HepG2 (cell line): Measurements from ENCODE around the gene SOBP. TPM values are rescaled to one million over a fixed set of nuclear protein-coding genes. Genes with fewer than 3 reads are reported as not detected.

Source experiments
- ATAC-seq: fragments of 200-7000 bp; cut with Tn5 transposase; 3 replicates; pipeline ENCODE4 v1.9.1; 2020; ENCODE audit warnings: mild to moderate bottlenecking, moderate library complexity
- BruUV-seq: library from RNA; stranded (reverse); fragments of 400-500 nt; replicated peaks from 2 replicates; lab custom pipeline; 2021; lab: Mats Ljungman, UMichigan
- CTCF ChIA-PET: fragments of 300-600 bp; formaldehyde crosslinking; extraction: SDS; loops from one replicate; lab custom pipeline; 2021; ENCODE audit warnings: low total read pairs, inconsistent platforms, low intra/inter-chr PET ratio; lab: Yijun Ruan, JAX
- POLR2A ChIA-PET: fragments of 350-600 bp; sonication (Branson Sonifier 250); formaldehyde crosslinking; loops from one replicate; lab custom pipeline; 2020; ENCODE audit warnings: antibody characterized with exemption, inconsistent platforms; lab: Yijun Ruan, JAX
- DNase-seq: peaks from one replicate; pipeline ENCODE4 v3.0.0-alpha.2; 2015; ENCODE audit warnings: low spot score
- FAIRE-seq: peaks from 3 replicates; lab custom pipeline; 2011; peaks lifted over from hg19 to GRCh38; lab: Jason Lieb, UNC
- H2AFZ ChIP-seq: one replicate; pipeline ENCODE4 v1.6.1; 2011; ENCODE audit warnings: low read length, inconsistent platforms
- H3K27ac ChIP-seq: fragments of 300-600 bp; 3 replicates; pipeline ENCODE4 v1.8.0; 2011; ENCODE audit warnings: mixed run types, mild to moderate bottlenecking, mixed read lengths, low read length, inconsistent platforms; ENCODE audit not compliant: insufficient read depth; ENCODE audit errors: extremely low read length
- H3K27me3 ChIP-seq, 2 experiments: fragments of 200-600 bp in 1 of 2; 2 replicates in 1 of 2; 3 replicates in 1 of 2; pipeline versions ENCODE4 v1.6.0 to v1.8.0; 2011; ENCODE audit warnings: low read length in 2 of 2, mild to moderate bottlenecking in 2 of 2, moderate library complexity in 2 of 2, inconsistent platforms in 1 of 2; ENCODE audit not compliant: insufficient read depth in 2 of 2, control insufficient read depth in 1 of 2
- H3K36me3 ChIP-seq, 2 experiments: fragments of 200-600 bp in 1 of 2; replicated peaks in 1 of 2; 2 replicates in 1 of 2; 3 replicates in 1 of 2; pipeline versions ENCODE4 v1.5.1 to v1.8.0; 2011; ENCODE audit warnings: low read length in 2 of 2, inconsistent platforms in 1 of 2; ENCODE audit not compliant: insufficient read depth in 2 of 2, control insufficient read depth in 1 of 2
- H3K4me1 ChIP-seq: 2 replicates; pipeline ENCODE4 v1.5.1; 2012; ENCODE audit warnings: low read length, inconsistent platforms; ENCODE audit not compliant: insufficient read depth
- H3K4me2 ChIP-seq: 2 replicates; pipeline ENCODE4 v1.6.0; 2011; ENCODE audit warnings: low read depth, low read length, inconsistent platforms
- H3K4me3 ChIP-seq, 3 experiments: fragments of 200-600 bp in 1 of 3; sonication (generic), shearing (Covaris generic) in 1 of 3; replicated peaks in 1 of 3; 2 replicates each; pipeline ENCODE4 v1.5.1; 2011 to 2016; ENCODE audit warnings: low read length in 3 of 3, inconsistent platforms in 2 of 3, low read depth in 2 of 3, mild to moderate bottlenecking in 2 of 3, control low read depth in 1 of 3, mixed read lengths in 1 of 3; ENCODE audit not compliant: insufficient read depth in 1 of 3
- H3K79me2 ChIP-seq: one replicate; pipeline ENCODE4 v1.6.1; 2011; ENCODE audit warnings: low read length, inconsistent platforms; ENCODE audit not compliant: insufficient read depth
- H3K9ac ChIP-seq: 2 replicates; pipeline ENCODE4 v1.6.0; 2011; ENCODE audit warnings: mild to moderate bottlenecking, low read depth, low read length, inconsistent platforms; ENCODE audit not compliant: insufficient read depth
- H3K9me3 ChIP-seq: 2 replicates; pipeline ENCODE4 v1.5.1; 2012; ENCODE audit warnings: mild to moderate bottlenecking, low read length
- H4K20me1 ChIP-seq: 2 replicates; pipeline ENCODE4 v1.6.0; 2011; ENCODE audit warnings: inconsistent platforms, mild to moderate bottlenecking, low read length, moderate library complexity; ENCODE audit not compliant: insufficient read depth
- BATF2 ChIP-seq: sonication (generic); formaldehyde crosslinking; IDR thresholded peaks from 2 replicates; pipeline ENCODE4 v1.8.0; 2022; ENCODE audit warnings: mild to moderate bottlenecking, missing genetic modification reagents, moderate library complexity
- DR1 ChIP-seq: sonication (generic); formaldehyde crosslinking; IDR thresholded peaks from 2 replicates; pipeline ENCODE4 v1.8.0; 2021; ENCODE audit warnings: mild to moderate bottlenecking, missing genetic modification reagents, inconsistent platforms
- LCORL ChIP-seq, 2 experiments: fragments of 450-650 bp in 1 of 2; sonication (generic) in 1 of 2; formaldehyde crosslinking in 1 of 2; IDR thresholded peaks; 2 replicates each; pipeline versions ENCODE4 v1.5.0 to v1.6.1; 2017 to 2020; ENCODE audit warnings: antibody characterized with exemption in 1 of 2, missing genetic modification reagents in 1 of 2
- NKX3-1 ChIP-seq: sonication (generic); formaldehyde crosslinking; IDR thresholded peaks from 2 replicates; pipeline ENCODE4 v1.5.0; 2020; ENCODE audit warnings: missing genetic modification reagents
- RARG ChIP-seq: sonication (generic); formaldehyde crosslinking; IDR thresholded peaks from 2 replicates; pipeline ENCODE4 v1.4.0; 2020; ENCODE audit warnings: low read depth, mild to moderate bottlenecking, missing genetic modification reagents
- SIX1 ChIP-seq: sonication (generic); formaldehyde crosslinking; IDR thresholded peaks from 2 replicates; pipeline ENCODE4 v1.4.0; 2020; ENCODE audit warnings: missing genetic modification reagents, borderline replicate concordance
- TBP ChIP-seq: sonication (generic); formaldehyde crosslinking; IDR thresholded peaks from 2 replicates; pipeline ENCODE4 v1.5.0; 2020; ENCODE audit warnings: missing genetic modification reagents
- ZBTB14 ChIP-seq: sonication (generic); formaldehyde crosslinking; IDR thresholded peaks from 2 replicates; pipeline ENCODE4 v1.4.0; 2020; ENCODE audit warnings: missing genetic modification reagents
- ZNF12 ChIP-seq: sonication (generic); formaldehyde crosslinking; IDR thresholded peaks from 2 replicates; pipeline ENCODE4 v1.5.0; 2020; ENCODE audit warnings: missing genetic modification reagents
- ZNF790 ChIP-seq: sonication (generic); formaldehyde crosslinking; IDR thresholded peaks from 2 replicates; pipeline ENCODE4 v1.8.0; 2022; ENCODE audit warnings: missing genetic modification reagents, mild to moderate bottlenecking, borderline replicate concordance
- ZNF816 ChIP-seq: sonication (generic); formaldehyde crosslinking; IDR thresholded peaks from 2 replicates; pipeline ENCODE4 v1.8.0; 2022; ENCODE audit warnings: missing genetic modification reagents, mild to moderate bottlenecking, borderline replicate concordance
- WGBS: methylation state at CpG from one replicate; pipeline ENCODE4 v1.1.6; 2017; ENCODE audit warnings: low lambda C conversion rate; 5-methylcytosine and 5-hydroxymethylcytosine counted together
- in situ Hi-C: cut with HindIII; loops from 2 replicates; pipeline ENCODE4 v1.10.0; 2017; ENCODE audit warnings: low pct_unique_long_range_greater_than_20kb; ENCODE audit not compliant: extremely low pct_ligation_motif_present
- intact Hi-C: fragments of 100-400 bp; cut with micrococcal nuclease; formaldehyde crosslinking; loops from one replicate; pipeline ENCODE4 v1.10.0; 2022; ENCODE audit not compliant: unreplicated experiment
- polyA plus RNA-seq, 8 experiments: library from polyadenylated mRNA; depleted of rRNA in 3 of 8; stranded (reverse) in 7 of 8; unstranded in 1 of 8; fragments of >200 nt; fragmentation: Illumina TruSeq in 4 of 8; extraction: Trizol in 4 of 8; gene quantifications; 2 replicates each; pipeline versions ENCODE4 v1.2.1 to v1.2.3, GENCODE V29; 2011 to 2016; ENCODE audit warnings: low read depth in 4 of 8, missing spikeins in 1 of 8, mixed read lengths in 1 of 8; ENCODE audit not compliant: insufficient read depth in 1 of 8
- total RNA-seq, 5 experiments: library from RNA; depleted of rRNA; stranded (reverse); fragments of >200 nt; fragmentation: Illumina TruSeq; extraction: Trizol; gene quantifications; 2 replicates each; pipeline ENCODE4 v1.2.3, GENCODE V29; 2016; ENCODE audit warnings: low read depth in 1 of 5
- TF ChIP-seq, protein P1 (sequence below): IDR thresholded peaks from 2 replicates; pipeline ENCODE4 v1.6.1; 2016; ENCODE audit warnings: low read depth, missing genetic modification reagents, missing compliant biosample characterization
- TF ChIP-seq, protein P2 (sequence below): sonication (generic); formaldehyde crosslinking; IDR thresholded peaks from 2 replicates; pipeline ENCODE4 v1.5.0; 2020; ENCODE audit warnings: mild to moderate bottlenecking, missing genetic modification reagents

The SOBP gene
- total and polyA plus RNA-seq, 2 of the 13 experiments (the other 11 are each of a cell fraction or from before 2014, with no cell fraction given): 1.5 to 6.9 TPM

GRCh38 chr6:107613651-107614379 is 123.9 kb downstream of the SOBP start:
- in situ Hi-C loops: no loop called here
- Histone ChIP-seq H3K36me3 (peaks cover 0 to 15% of the 10 kb centered on the region in 2 experiments; a peak in 3 of 5 replicates), H2AFZ (no peak overlapping the region), H3K4me1 (peaks cover 6% of the 10 kb centered on the region; the same call in 1 of the 2 replicates), H3K4me2 (no peak overlapping the region), H3K9ac (no peak overlapping the region), H3K9me3 (no peaks in the 10 kb centered on the region), H3K4me3 (no peak overlapping the region), H3K79me2 (no peaks in the 10 kb centered on the region), H3K27ac (no peak overlapping the region), H3K27me3 (no peaks in the 10 kb centered on the region), H4K20me1 (peaks cover 5% of the 10 kb centered on the region; the same call in 1 of the 2 replicates)
- intact Hi-C loops: no loop called here
- FAIRE-seq: no peak
- DNase-seq: no peak
- ChIA-PET POLR2A (no interaction called here), CTCF (no interaction called here)
- 97% methylated on average over 4 of the region's 4 CpGs for WGBS
- ATAC-seq: no peak
- BruUV-seq: no TSS peak
- TF ChIP-seq TBP (CRISPR knock-in tag) (no peak), DR1 (no peak), ZBTB14 (CRISPR knock-in tag) (no peak), SIX1 (CRISPR knock-in tag) (no peak), ZNF816 (CRISPR knock-in tag) (no peak), RARG (no peak), BATF2 (no peak), ZNF12 (CRISPR knock-in tag) (no peak), ZNF790 (CRISPR knock-in tag) (no peak), NKX3-1 (CRISPR knock-in tag) (no peak), LCORL (IDR thresholded peaks at IDR 0.05) (no peak), LCORL (CRISPR knock-in tag; IDR thresholded peaks at IDR 0.05) (no peak)
- TF ChIP-seq, protein P1, sequence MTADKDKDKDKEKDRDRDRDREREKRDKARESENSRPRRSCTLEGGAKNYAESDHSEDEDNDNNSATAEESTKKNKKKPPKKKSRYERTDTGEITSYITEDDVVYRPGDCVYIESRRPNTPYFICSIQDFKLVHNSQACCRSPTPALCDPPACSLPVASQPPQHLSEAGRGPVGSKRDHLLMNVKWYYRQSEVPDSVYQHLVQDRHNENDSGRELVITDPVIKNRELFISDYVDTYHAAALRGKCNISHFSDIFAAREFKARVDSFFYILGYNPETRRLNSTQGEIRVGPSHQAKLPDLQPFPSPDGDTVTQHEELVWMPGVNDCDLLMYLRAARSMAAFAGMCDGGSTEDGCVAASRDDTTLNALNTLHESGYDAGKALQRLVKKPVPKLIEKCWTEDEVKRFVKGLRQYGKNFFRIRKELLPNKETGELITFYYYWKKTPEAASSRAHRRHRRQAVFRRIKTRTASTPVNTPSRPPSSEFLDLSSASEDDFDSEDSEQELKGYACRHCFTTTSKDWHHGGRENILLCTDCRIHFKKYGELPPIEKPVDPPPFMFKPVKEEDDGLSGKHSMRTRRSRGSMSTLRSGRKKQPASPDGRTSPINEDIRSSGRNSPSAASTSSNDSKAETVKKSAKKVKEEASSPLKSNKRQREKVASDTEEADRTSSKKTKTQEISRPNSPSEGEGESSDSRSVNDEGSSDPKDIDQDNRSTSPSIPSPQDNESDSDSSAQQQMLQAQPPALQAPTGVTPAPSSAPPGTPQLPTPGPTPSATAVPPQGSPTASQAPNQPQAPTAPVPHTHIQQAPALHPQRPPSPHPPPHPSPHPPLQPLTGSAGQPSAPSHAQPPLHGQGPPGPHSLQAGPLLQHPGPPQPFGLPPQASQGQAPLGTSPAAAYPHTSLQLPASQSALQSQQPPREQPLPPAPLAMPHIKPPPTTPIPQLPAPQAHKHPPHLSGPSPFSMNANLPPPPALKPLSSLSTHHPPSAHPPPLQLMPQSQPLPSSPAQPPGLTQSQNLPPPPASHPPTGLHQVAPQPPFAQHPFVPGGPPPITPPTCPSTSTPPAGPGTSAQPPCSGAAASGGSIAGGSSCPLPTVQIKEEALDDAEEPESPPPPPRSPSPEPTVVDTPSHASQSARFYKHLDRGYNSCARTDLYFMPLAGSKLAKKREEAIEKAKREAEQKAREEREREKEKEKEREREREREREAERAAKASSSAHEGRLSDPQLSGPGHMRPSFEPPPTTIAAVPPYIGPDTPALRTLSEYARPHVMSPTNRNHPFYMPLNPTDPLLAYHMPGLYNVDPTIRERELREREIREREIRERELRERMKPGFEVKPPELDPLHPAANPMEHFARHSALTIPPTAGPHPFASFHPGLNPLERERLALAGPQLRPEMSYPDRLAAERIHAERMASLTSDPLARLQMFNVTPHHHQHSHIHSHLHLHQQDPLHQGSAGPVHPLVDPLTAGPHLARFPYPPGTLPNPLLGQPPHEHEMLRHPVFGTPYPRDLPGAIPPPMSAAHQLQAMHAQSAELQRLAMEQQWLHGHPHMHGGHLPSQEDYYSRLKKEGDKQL (CRISPR knock-in tag): no peak
- TF ChIP-seq, protein P2, sequence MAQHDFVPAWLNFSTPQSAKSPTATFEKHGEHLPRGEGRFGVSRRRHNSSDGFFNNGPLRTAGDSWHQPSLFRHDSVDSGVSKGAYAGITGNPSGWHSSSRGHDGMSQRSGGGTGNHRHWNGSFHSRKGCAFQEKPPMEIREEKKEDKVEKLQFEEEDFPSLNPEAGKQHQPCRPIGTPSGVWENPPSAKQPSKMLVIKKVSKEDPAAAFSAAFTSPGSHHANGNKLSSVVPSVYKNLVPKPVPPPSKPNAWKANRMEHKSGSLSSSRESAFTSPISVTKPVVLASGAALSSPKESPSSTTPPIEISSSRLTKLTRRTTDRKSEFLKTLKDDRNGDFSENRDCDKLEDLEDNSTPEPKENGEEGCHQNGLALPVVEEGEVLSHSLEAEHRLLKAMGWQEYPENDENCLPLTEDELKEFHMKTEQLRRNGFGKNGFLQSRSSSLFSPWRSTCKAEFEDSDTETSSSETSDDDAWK (CRISPR knock-in tag): no peak
